ENCODE measurements around the gene HTR5A.

The HTR5A gene

DNA sequence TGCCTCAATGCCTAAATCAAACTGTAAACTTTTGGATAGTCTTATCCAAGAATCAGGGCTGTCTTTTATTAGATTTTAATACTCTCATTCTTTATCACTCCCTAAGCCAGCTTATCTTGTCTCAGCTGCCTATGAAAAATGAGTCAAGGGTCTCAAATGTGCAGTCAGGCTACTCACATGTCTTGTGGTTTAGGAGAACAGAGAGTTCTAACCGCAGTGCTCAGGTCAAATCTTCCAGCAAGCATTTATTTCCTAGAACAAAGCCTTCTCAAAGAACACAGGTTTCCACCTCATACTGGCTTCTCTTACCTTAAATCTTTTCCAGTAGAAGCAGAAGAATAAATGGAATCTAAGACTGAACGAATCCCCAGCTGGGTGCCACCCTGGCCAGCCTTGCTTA, 23.5 kb downstream of the HTR5A start:
- H3K4me3 ChIP-seq (ENCODE audit: low read length): no peak overlapping the region
- TF ChIP-seq EZH2phosphoT487 (IDR thresholded peaks at IDR 0.05; ENCODE audit: low read depth): no peak
- TF ChIP-seq, protein P1, sequence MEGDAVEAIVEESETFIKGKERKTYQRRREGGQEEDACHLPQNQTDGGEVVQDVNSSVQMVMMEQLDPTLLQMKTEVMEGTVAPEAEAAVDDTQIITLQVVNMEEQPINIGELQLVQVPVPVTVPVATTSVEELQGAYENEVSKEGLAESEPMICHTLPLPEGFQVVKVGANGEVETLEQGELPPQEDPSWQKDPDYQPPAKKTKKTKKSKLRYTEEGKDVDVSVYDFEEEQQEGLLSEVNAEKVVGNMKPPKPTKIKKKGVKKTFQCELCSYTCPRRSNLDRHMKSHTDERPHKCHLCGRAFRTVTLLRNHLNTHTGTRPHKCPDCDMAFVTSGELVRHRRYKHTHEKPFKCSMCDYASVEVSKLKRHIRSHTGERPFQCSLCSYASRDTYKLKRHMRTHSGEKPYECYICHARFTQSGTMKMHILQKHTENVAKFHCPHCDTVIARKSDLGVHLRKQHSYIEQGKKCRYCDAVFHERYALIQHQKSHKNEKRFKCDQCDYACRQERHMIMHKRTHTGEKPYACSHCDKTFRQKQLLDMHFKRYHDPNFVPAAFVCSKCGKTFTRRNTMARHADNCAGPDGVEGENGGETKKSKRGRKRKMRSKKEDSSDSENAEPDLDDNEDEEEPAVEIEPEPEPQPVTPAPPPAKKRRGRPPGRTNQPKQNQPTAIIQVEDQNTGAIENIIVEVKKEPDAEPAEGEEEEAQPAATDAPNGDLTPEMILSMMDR (IDR thresholded peaks at IDR 0.05; ENCODE audit: low read depth, low read length): no peak

DNA sequence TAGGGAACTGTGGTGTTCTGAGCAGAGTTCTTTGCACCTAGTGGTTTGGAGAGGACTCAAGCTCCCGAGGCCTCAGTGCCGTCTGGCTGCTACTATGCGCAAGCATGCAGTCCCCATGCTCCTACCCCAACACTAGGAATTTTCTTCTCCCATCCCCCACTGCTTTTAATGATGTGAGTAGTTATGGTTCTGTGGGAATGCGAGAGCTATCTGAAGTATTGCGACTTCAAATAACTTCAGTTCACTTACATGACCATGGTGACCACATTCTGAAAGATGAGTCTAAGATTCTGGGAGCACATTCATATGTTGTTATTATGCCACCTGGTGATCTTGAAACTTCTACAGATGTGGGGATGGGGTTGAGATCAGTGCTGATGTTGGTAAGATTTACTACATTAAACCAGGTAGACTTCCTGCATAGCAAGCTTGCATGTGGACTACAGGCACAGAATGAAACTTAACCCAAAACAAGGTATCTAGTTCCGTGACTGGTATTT, 24.6 kb downstream of the HTR5A start:
- no peaks in the 10 kb centered on the region for H3K9me3 ChIP-seq (ENCODE audit: insufficient read depth, low read length)
- H3K4me3 ChIP-seq (ENCODE audit: low read length): no peak overlapping the region
- 0 out of 2 replicates have a peak, but pooled peaks cover 4% of the 10 kb centered on the region for H3K4me1 ChIP-seq (ENCODE audit: low read length)
- no peaks in the 10 kb centered on the region for H4K20me1 ChIP-seq (ENCODE audit: insufficient read depth, low read length)
- H2AFZ ChIP-seq (ENCODE audit: low read depth, low read length): no peak overlapping the region
- no peak overlapping the region for H3K4me2 ChIP-seq (ENCODE audit: low read length)
- TF ChIP-seq, protein P1 (IDR thresholded peaks at IDR 0.05; ENCODE audit: low read depth, low read length): no peak
- no peak for TF ChIP-seq EZH2phosphoT487 (IDR thresholded peaks at IDR 0.05; ENCODE audit: low read depth)
- no peak overlapping the region for H3K27ac ChIP-seq (ENCODE audit: low read length)
- H3K27me3 ChIP-seq (ENCODE audit: low read depth, low read length): no peaks in the 10 kb centered on the region
- no peaks in the 10 kb centered on the region for H3K36me3 ChIP-seq (replicated peaks; ENCODE audit: low read depth, low read length)
- H3K79me2 ChIP-seq (ENCODE audit: low read length): no peaks in the 10 kb centered on the region
- H3K9ac ChIP-seq (ENCODE audit: low read length): no peak overlapping the region

More for the DNA sequence above, 23.5 kb downstream of the HTR5A start:
- Histone ChIP-seq H3K27me3 (ENCODE audit: low read depth, low read length) (no peaks in the 10 kb centered on the region), H3K36me3 (replicated peaks; ENCODE audit: low read depth, low read length) (no peaks in the 10 kb centered on the region), H3K9me3 (ENCODE audit: insufficient read depth, low read length) (no peaks in the 10 kb centered on the region), H4K20me1 (ENCODE audit: insufficient read depth, low read length) (no peaks in the 10 kb centered on the region), H3K9ac (ENCODE audit: low read length) (no peak overlapping the region), H3K4me1 (ENCODE audit: low read length) (0 out of 2 replicates have a peak, but pooled peaks cover 4% of the 10 kb centered on the region), H3K79me2 (ENCODE audit: low read length) (no peaks in the 10 kb centered on the region), H3K27ac (ENCODE audit: low read length) (no peak overlapping the region), H2AFZ (ENCODE audit: low read depth, low read length) (no peak overlapping the region), H3K4me2 (ENCODE audit: low read length) (no peak overlapping the region)

DNA sequence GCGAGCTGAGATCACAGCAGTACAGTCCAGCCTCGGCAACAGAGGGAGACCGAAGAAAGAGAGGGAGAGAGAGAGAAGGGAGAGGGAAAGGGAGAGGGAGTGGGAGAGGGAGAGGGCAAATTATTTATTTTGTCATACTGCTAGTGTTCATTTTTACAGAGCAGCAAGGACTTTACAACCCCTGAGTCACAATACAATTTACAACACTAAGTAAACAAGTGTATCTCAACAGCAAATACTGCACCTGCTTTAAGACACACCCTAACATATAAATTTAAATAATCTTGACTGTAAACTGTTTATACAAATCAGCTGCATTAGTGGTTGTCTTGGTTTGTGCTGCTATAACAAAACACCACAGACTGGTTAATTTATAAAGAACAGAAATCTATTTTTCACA, 27.2 kb downstream of the HTR5A start:
- H3K27me3 ChIP-seq (ENCODE audit: low read depth, low read length): no peaks in the 10 kb centered on the region

DNA sequence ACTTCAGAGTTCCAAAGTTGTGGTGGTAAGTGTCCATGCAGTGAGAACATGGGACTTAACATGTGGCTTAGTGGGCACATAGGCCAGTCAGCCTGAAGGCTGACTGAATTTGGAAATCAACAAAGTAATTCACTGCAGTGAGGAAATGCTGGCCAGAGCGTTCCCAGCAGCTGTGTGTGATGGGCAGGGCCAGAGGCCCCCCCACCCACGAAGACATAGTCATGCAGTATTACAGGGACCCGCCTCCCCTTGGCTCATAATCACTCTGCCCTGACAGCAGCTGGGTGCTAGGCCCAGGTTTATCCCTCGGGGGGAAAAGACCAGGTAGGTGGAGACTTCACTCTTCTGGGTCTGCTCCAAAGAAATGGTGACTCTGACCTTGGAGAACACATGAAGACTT, 33.7 kb downstream of the HTR5A start:
- no peak overlapping the region for H3K4me3 ChIP-seq (ENCODE audit: low read length)
- no peak for TF ChIP-seq EZH2phosphoT487 (IDR thresholded peaks at IDR 0.05; ENCODE audit: low read depth)
- TF ChIP-seq, protein P1 (IDR thresholded peaks at IDR 0.05; ENCODE audit: low read depth, low read length): no peak
- no peak overlapping the region for H2AFZ ChIP-seq (ENCODE audit: low read depth, low read length)
- H3K79me2 ChIP-seq (ENCODE audit: low read length): no peaks in the 10 kb centered on the region
- H3K27me3 ChIP-seq (ENCODE audit: low read depth, low read length): no peaks in the 10 kb centered on the region
- H3K4me2 ChIP-seq (ENCODE audit: low read length): no peak overlapping the region
- H3K9me3 ChIP-seq (ENCODE audit: insufficient read depth, low read length): no peaks in the 10 kb centered on the region
- H3K36me3 ChIP-seq (replicated peaks; ENCODE audit: low read depth, low read length): no peaks in the 10 kb centered on the region
- H3K9ac ChIP-seq (ENCODE audit: low read length): no peak overlapping the region
- H3K27ac ChIP-seq (ENCODE audit: low read length): no peak overlapping the region
- H4K20me1 ChIP-seq (ENCODE audit: insufficient read depth, low read length): no peaks in the 10 kb centered on the region
- peaks cover 17% of the 10 kb centered on the region for H3K4me1 ChIP-seq (ENCODE audit: low read length)

More for the DNA sequence above, 27.2 kb downstream of the HTR5A start:
- Histone ChIP-seq H3K4me3 (ENCODE audit: low read length) (no peak overlapping the region), H3K4me2 (ENCODE audit: low read length) (no peak overlapping the region), H3K79me2 (ENCODE audit: low read length) (no peaks in the 10 kb centered on the region), H3K27ac (ENCODE audit: low read length) (no peak overlapping the region), H3K9ac (ENCODE audit: low read length) (no peak overlapping the region), H3K9me3 (ENCODE audit: insufficient read depth, low read length) (no peaks in the 10 kb centered on the region), H3K36me3 (replicated peaks; ENCODE audit: low read depth, low read length) (no peaks in the 10 kb centered on the region), H3K4me1 (ENCODE audit: low read length) (no peaks in the 10 kb centered on the region), H4K20me1 (ENCODE audit: insufficient read depth, low read length) (no peaks in the 10 kb centered on the region), H2AFZ (ENCODE audit: low read depth, low read length) (no peak overlapping the region)
- no peak for TF ChIP-seq EZH2phosphoT487 (IDR thresholded peaks at IDR 0.05; ENCODE audit: low read depth)
- TF ChIP-seq, protein P1 (IDR thresholded peaks at IDR 0.05; ENCODE audit: low read depth, low read length): no peak
